Measurements from ENCODE around the gene PHC3.

PHC3 gene

GRCh38 chr3:170076715-170077238 lies 104.8 kb downstream of the PHC3 start:
- DNase-seq = no peak

DNA sequence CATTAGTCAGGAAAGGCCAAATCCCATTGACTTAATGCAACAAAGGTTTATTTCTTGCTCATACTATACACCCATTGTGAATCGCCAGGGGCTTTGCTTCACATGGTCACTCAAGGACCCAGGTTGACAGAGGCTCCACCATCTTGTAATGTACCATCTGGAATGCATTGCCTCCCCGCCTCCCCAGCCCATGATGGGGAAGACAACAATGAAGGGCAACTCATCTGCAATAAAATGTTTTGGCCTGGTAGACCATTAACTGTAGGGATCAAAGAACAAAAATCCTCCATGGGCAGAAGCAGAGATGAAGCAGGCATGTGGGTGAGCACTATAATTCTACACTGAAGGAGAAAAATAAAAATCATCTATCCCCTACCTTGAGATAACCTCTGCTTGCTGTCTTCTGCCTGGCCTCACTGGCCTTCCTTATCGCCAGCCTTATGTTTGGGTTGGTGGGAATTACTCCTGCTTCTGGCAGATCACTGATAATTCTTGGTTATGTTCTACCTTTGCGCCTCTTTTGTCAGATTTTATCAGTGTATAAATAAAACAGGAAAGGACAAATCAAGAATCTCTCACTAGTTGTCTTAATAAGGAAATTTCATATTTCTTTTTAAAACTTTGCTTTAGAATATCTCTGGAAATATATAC lies 106.0 kb downstream of the PHC3 start:
- no peak for DNase-seq

GRCh38 chr3:170064108-170064507 lies 117.4 kb downstream of the PHC3 start:
- no peak for DNase-seq

- no peak for DNase-seq
Observed at GRCh38 chr3:170063691-170064090, 117.8 kb downstream of the PHC3 start.

- DNase-seq = no peak
Observed at GRCh38 chr3:170062769-170063168, 118.8 kb downstream of the PHC3 start.

DNA sequence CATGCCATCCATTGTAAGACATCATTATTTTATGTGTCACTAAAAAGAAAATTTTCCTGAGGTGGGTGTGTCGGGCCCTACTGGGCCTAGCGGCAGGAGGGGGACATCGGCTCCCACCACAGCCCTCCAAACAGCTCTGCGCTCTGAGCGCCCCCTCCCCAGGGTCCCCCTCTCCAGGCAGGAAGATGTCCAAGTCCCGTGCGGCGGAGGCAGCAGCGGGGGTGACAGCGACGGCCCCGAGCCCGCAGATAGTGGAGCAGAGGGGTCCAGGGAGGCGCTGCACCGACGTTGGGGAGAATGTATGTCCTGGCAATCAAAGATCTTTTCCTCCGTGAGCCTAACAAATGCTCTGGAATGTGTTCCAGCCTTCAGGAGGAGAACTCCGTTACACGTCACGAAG lies 119.5 kb downstream of the PHC3 start:
- DNase-seq = no peak

- DNase-seq = no peak
Observed at GRCh38 chr3:170059447-170059846, 122.1 kb downstream of the PHC3 start.

DNA sequence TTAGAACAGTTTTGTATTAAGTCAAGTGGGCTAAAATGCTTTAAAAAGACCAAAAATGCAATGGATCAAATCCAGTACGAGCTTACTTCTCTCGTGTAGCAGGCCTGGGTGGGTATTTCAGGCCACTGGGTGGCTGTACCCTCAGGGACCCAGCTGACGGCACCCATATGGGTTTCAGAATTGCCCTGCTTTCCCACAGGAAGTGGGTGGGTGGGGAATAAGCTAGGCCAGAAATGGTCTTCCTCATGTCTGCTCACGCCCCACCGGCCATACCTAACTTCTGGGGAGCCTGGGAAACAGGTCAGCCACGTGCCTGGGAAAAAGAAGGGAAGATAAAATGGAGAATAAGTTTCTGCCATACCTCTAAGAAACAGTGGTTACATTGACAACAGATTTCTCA lies 123.4 kb downstream of the PHC3 start:
- DNase-seq = no peak

DNA sequence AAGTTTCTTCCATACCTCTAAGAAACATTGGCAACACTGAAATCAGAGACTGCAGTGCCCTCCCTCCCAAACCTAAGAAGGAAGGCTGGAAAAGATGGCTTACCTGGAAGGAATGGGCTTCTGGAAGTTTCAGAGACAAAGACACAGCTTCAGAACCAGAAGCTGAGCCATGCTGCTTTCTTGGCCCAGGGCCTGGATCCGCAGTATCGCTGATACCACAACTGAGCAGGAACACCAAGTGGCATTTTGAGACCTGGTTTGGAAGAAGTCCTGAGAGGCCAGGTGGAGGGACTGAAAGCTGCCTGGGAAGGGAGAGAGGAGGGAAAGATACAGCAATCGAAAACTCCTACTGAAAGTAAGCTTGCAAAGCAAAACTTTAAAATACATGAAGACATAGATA lies 124.0 kb downstream of the PHC3 start:
- DNase-seq = no peak

GRCh38 chr3:170056710-170057454 lies 124.7 kb downstream of the PHC3 start:
- no peak for DNase-seq

DNA sequence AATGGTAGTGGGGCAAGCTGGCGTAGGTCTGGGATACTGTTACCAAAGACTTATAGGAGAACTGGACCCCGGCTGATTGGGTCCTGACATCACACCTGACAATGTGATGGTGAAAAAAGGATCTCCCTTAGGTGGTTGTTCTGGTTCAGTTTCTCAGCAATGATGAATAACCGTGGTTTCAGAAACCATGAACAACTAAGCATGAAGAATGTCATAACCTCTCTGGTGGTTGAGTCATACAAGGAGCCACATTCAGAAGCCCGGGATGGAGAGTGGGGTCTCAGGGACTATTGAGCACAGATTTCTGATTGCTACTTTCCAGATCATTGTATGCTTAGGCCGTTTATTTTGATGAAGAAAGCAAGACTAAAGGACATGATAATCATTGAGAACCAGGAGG lies 126.3 kb downstream of the PHC3 start:
- peak; percentile 10 to 18 for DNase-seq

GRCh38 chr3:170054204-170054603 lies 127.3 kb downstream of the PHC3 start:
- no peak for DNase-seq

DNA sequence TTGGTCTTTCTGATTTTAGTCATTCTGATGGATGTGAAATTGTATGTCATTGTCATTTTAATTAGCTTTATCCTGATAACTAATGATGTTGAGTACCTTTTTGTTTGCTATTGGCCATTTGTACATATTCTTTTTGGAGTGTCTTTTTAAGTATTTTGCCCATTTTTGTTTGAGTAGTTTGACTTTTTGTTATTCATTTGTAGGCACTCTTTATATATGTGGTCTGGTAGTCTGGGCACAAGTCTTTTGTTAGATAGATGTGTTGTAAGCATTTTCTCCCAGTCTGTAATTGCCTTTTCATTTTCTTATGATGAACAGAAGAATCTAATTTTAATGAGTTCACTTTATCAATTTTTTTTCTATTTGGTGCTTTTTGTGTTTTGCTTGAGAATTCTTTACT lies 129.1 kb downstream of the PHC3 start:
- no peak for DNase-seq

DNA sequence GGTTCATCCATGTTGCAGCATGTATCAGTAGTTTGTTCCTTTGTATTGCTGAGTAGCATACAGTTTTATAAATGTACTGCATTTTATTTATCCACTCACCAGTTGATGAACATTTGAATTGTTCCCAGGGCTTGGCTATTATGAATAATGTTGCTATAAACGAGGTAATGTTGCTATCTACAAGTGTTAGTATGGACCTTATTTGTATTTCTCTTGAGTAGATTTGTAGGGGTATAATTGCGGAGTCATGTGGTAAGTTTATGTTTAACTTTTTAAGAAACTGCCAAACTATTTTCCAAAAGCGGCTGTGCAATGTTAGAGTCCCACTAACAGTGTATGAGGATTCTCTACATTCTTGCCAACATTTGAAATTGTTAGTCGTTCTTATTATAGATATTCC lies 130.8 kb downstream of the PHC3 start:
- no peak for DNase-seq

GRCh38 chr3:170049146-170050000 lies 132.2 kb downstream of the PHC3 start:
- no peak for DNase-seq

DNA sequence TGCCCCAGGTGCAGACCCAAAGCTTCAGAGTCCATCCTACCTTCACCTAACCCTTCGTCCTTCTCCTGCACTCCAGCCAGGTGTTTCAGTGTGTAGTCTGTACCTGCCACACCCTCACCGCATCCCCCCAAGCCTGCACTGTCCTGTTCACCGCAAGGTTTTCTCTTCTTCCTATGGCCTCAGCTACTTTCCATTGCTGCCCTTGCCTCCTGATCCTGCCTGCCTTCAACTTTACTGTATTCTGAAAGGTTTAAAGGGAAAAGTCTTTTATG lies 134.5 kb downstream of the PHC3 start:
- no peak for DNase-seq

GRCh38 chr3:170046269-170047132 lies 135.0 kb downstream of the PHC3 start:
- DNase-seq = no peak

DNA sequence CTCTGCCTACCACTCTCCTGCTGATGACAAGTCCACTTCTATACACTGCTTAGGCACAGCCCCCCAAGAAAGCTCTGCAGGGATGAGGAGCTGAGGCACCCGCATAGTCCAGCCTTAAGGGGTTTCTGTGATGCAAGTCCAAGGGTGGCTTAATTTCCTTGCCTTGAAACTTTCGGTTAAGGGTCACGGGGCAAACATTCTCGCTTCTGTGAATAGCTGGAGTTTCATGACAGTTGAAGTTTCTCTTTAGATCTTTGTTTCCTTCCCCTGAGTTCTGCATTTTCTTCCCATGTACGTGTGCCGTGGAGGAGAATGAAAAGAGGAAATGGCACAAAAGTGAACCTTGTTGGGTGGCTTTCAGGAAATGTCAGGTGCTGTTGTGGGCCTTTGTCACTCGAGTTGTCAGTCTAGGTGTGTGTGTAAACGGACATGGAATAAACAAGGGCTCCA lies 136.7 kb downstream of the PHC3 start:
- no peak for DNase-seq

- no peak for DNase-seq
Observed at GRCh38 chr3:170044271-170044670, 137.3 kb downstream of the PHC3 start.

- DNase-seq = no peak
Observed at GRCh38 chr3:170043506-170043905, 138.0 kb downstream of the PHC3 start.

DNA sequence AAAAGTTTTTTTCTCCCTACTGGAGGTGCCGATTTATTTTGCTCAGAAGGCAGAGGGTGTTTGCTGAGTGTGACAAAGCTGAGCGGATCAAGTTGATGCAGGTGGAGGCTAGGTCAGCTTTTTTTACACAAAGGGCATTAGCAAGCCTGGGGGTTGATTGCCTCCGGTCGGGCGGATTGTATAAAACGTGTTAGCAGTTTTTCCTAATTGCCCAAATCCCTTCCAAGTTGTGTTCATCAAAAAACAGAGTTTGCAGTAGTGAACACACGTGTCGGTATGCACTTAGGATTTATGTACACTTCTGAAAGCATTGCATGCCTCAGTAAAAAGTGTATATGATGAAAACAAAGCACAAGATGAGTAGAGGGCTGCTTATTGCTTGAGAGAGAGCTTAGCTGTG lies 141.1 kb downstream of the PHC3 start:
- DNase-seq = no peak

DNA sequence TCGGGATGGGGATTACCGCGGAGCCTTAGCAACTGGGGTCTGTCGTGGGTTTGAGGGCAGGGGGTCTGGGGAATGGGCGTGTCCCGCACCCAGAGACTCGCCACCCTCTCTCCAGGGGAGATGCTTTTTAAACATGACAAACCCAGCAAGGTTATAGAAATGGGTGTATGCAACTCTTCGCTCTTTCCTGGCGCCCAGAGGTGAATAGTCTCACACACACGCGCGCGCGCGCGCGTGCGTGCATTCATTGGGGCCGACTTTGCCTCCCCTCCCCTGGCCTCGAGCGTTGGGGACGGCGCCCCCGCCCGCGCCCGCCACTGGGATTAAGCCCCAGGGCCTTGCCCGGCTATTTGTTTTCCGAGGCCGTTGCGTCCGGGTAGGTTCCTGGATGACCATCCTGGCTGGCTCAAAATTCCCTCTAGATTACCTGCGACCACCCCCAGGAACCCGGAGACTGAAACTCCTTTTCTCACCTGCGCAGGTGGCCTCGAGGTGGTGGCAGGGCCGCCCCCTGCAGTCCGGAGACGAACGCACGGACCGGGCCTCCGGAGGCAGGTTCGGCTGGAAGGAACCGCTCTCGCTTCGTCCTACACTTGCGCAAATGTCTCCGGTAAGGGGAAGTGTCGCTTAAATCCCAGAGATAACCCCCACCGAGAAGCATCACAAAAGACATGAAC lies 143.0 kb downstream of the PHC3 start:
- peak; percentile 24 to 25 for DNase-seq
